ENCODE measurements around the gene CARD11. TPM values are rescaled to one million over a fixed set of nuclear protein-coding genes. Genes with fewer than 3 reads are reported as not detected.

The CARD11 gene
- total RNA-seq, 1 donor from 2014 or later = 1.7 TPM

GRCh38 chr7:2869981-2870380 lies 173.7 kb downstream of the CARD11 start:
- Mint-ChIP-seq H3K27ac (ENCODE audit: unreplicated experiment) (no peak overlapping the region), H3K4me3 (ENCODE audit: unreplicated experiment) (no peak overlapping the region), H3K4me1 (ENCODE audit: low read depth) (peaks cover 17% of the 10 kb centered on the region), H3K27me3 (ENCODE audit: low read depth) (no peaks in the 10 kb centered on the region), H3K9me3 (ENCODE audit: low read depth) (no peaks in the 10 kb centered on the region), H3K36me3 (ENCODE audit: low read depth) (no peaks in the 10 kb centered on the region)
- no peak for TF ChIP-seq CTCF (IDR thresholded peaks at IDR 0.05)
- no peak for DNase-seq (ENCODE audit: low spot score)

- no peak for TF ChIP-seq CTCF (IDR thresholded peaks at IDR 0.05)
- no peak for DNase-seq (ENCODE audit: low spot score)
- Mint-ChIP-seq H3K4me3 (ENCODE audit: unreplicated experiment) (no peak overlapping the region), H3K9me3 (ENCODE audit: low read depth) (no peaks in the 10 kb centered on the region), H3K27ac (ENCODE audit: unreplicated experiment) (no peak overlapping the region), H3K36me3 (ENCODE audit: low read depth) (no peaks in the 10 kb centered on the region), H3K27me3 (ENCODE audit: low read depth) (no peaks in the 10 kb centered on the region), H3K4me1 (ENCODE audit: low read depth) (peaks cover 32% of the 10 kb centered on the region)
Measured at GRCh38 chr7:2866601-2867000, 177.1 kb downstream of the CARD11 start.

GRCh38 chr7:2864999-2865670 lies 178.5 kb downstream of the CARD11 start:
- no peaks in the 10 kb centered on the region for H3K27me3 Mint-ChIP-seq (ENCODE audit: low read depth)
- H3K27ac Mint-ChIP-seq (ENCODE audit: unreplicated experiment) = peak overlapping the region; percentile 99
- no peak for DNase-seq (ENCODE audit: low spot score)
- H3K36me3 Mint-ChIP-seq (ENCODE audit: low read depth) = no peaks in the 10 kb centered on the region
- H3K9me3 Mint-ChIP-seq (ENCODE audit: low read depth) = no peaks in the 10 kb centered on the region
- H3K4me1 Mint-ChIP-seq (ENCODE audit: low read depth) = peaks cover 29% of the 10 kb centered on the region
- TF ChIP-seq CTCF (IDR thresholded peaks at IDR 0.05) = peak; percentile 97
- no peak overlapping the region for H3K4me3 Mint-ChIP-seq (ENCODE audit: unreplicated experiment)

GRCh38 chr7:2864204-2864985 lies 179.3 kb downstream of the CARD11 start:
- H3K4me1 Mint-ChIP-seq (ENCODE audit: low read depth) = peaks cover 29% of the 10 kb centered on the region
- TF ChIP-seq CTCF (IDR thresholded peaks at IDR 0.05) = no peak
- no peaks in the 10 kb centered on the region for H3K36me3 Mint-ChIP-seq (ENCODE audit: low read depth)
- H3K4me3 Mint-ChIP-seq (ENCODE audit: unreplicated experiment) = peak overlapping the region; percentile 68
- H3K27me3 Mint-ChIP-seq (ENCODE audit: low read depth) = no peaks in the 10 kb centered on the region
- DNase-seq (ENCODE audit: low spot score) = no peak
- no peaks in the 10 kb centered on the region for H3K9me3 Mint-ChIP-seq (ENCODE audit: low read depth)
- peak overlapping the region; percentile 99 for H3K27ac Mint-ChIP-seq (ENCODE audit: unreplicated experiment)

GRCh38 chr7:2863461-2864066 lies 180.1 kb downstream of the CARD11 start:
- H3K4me1 Mint-ChIP-seq (ENCODE audit: low read depth) = peaks cover 29% of the 10 kb centered on the region
- DNase-seq (ENCODE audit: low spot score) = no peak
- H3K27ac Mint-ChIP-seq (ENCODE audit: unreplicated experiment) = peak overlapping the region; percentile 99
- peak overlapping the region; percentile 68 for H3K4me3 Mint-ChIP-seq (ENCODE audit: unreplicated experiment)
- no peaks in the 10 kb centered on the region for H3K27me3 Mint-ChIP-seq (ENCODE audit: low read depth)
- TF ChIP-seq CTCF (IDR thresholded peaks at IDR 0.05) = peak; percentile 2
- no peaks in the 10 kb centered on the region for H3K36me3 Mint-ChIP-seq (ENCODE audit: low read depth)
- H3K9me3 Mint-ChIP-seq (ENCODE audit: low read depth) = no peaks in the 10 kb centered on the region

All from chondrocyte (in vitro differentiated cells).